Uterus (tissue), 2 donors: ENCODE data around the gene DOC2A.

Experiments
- POLR2A ChIP-seq, 2 donors: fragments of 450-650 bp; IDR thresholded peaks; one replicate each; pipeline ENCODE4 v1.6.1; 2016; ENCODE audit warnings: antibody characterized with exemption in 2 of 2, mild to moderate bottlenecking in 1 of 2, moderate library complexity in 1 of 2
- TF ChIP-seq, protein P1 (sequence below), 4 experiments: fragments of 200-600 bp in 2 of 4; fragments of 450-650 bp in 2 of 4; sonication (generic) in 2 of 4; IDR thresholded peaks; one replicate each; pipeline ENCODE4 v1.5.1; 2016 to 2019; ENCODE audit warnings: antibody characterized with exemption in 4 of 4, mild to moderate bottlenecking in 2 of 4, moderate library complexity in 1 of 4

DNA sequence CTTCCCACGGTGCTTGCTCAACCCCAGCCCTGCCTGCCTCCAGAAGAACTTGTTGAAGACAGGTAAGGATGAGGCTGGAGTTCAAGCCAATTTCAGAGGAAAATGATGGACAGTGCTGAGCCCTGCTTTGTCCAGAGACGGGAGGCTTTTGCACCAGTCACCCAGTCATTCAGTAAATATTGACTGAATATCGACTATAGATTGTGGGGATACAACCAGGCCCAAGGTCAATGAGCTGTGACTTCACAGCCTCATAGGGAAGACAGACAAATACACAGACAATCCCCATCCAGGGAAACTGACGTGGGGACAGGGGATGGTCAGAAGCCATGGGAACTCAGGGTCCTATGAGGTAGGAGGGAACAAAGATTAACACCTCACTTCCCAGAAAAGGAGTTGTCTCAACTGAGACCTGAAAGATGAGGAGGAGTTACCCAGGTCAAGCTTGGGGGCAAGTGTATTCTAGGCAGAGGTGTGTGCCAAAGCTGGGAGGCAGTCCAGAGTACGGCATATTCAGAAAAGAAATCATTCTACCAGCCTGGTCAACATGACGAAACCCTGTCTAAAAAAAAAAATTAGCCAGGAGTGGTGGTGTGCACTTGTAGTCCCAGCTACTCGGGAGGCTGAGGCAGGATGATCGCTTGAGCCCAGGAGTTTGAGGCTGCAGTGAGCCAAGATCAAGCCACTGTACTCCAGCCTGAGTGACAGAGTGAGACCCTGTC is 5.9 kb upstream of the DOC2A start:
- TF ChIP-seq, protein P1, sequence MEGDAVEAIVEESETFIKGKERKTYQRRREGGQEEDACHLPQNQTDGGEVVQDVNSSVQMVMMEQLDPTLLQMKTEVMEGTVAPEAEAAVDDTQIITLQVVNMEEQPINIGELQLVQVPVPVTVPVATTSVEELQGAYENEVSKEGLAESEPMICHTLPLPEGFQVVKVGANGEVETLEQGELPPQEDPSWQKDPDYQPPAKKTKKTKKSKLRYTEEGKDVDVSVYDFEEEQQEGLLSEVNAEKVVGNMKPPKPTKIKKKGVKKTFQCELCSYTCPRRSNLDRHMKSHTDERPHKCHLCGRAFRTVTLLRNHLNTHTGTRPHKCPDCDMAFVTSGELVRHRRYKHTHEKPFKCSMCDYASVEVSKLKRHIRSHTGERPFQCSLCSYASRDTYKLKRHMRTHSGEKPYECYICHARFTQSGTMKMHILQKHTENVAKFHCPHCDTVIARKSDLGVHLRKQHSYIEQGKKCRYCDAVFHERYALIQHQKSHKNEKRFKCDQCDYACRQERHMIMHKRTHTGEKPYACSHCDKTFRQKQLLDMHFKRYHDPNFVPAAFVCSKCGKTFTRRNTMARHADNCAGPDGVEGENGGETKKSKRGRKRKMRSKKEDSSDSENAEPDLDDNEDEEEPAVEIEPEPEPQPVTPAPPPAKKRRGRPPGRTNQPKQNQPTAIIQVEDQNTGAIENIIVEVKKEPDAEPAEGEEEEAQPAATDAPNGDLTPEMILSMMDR (IDR thresholded peaks at IDR 0.05): no peak
- no peak for TF ChIP-seq POLR2A (IDR thresholded peaks at IDR 0.05)
